ENCODE measurements around the gene SYT7.
"Not testable (repeated sequence)": the region's sequence is repeated elsewhere in the genome, so short reads cannot be mapped to it uniquely, and the experiment has no call there.

SYT7 gene

DNA sequence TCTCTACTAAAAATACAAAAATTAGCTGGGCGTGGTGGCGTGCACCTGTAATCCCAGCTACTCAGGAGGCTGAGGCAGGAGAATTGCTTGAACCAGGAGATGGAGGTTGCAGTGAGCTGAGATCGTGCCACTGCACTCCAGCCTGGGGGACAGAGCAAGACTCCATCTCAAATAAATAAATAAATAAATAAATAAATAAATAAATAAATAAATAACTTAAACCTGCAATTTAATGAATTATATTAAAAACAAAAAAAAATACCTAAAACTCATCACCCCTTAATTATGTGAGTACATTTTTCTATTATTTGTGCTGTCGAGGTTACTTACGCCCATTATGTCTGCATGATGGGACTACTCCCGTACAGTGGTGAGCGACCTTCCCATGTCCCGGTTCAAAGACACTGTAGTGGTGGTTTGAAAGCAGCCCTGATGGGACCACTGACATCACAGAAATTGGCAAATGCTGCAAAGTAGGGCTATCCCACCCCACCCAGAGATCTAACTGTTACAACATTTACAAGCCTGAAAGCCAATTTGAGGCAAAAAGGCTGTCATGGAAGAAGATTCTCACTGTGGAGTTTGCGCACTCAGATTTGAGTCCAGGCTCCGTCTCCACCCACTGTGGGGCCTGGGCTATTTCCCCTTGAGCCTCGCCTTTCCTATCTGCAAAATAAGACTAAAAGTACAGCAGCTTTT, 101.4 kb downstream of the SYT7 start:
- not testable (repeated sequence) for DNase-seq (ENCODE audit: low read depth, low spot score)

DNA sequence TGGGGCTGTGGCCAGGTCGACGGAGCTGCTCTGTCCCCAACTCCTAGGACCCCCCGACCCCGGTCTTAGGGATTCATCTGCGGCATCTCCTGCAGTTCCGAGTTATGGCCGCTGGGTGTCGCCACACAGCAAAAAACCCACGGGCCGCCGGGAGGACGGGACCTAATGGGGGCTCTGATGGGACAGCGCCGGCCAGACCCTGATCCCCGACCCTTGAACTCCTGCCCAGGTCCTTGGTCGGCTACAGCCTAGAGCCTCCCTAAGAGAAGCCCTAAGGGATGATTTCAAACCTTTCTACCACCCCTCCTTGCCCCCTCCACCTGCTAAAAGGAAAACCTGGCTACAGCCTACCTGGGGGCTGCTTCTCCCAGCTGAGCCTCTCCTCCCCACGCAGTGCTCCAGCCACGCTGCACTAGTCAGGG, 103.1 kb downstream of the SYT7 start:
- DNase-seq (ENCODE audit: low read depth, low spot score), result no peak

DNA sequence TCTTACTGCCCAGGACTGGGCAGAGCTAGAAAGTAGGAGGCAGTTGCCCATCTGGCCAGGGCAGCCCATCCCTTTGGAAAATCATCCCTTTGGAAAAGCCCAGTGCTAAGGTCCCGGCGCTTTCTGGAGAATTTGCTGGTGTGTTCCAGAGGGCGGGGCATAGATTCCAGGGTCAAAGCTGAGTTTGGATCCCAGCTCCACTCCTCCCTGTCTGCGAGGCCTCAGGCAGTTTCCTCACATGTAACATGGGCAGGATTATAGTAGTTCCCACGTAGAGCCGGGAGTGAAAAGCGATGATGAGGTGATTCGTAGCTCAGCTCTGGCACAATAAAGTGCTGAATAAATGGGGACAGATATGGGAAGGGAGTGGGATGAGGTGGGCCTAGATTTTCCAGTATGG, 103.8 kb downstream of the SYT7 start:
- no peak for DNase-seq (ENCODE audit: low read depth, low spot score)

- DNase-seq (ENCODE audit: low read depth, low spot score), result no peak
These were observed 104.5 kb downstream of the SYT7 start for GRCh38 chr11:61476371-61476770.

- DNase-seq (ENCODE audit: low read depth, low spot score), result no peak
These were observed 105.4 kb downstream of the SYT7 start for GRCh38 chr11:61475433-61475832.

GRCh38 chr11:61474013-61474643, 106.7 kb downstream of the SYT7 start:
- no peak for DNase-seq (ENCODE audit: low read depth, low spot score)

DNA sequence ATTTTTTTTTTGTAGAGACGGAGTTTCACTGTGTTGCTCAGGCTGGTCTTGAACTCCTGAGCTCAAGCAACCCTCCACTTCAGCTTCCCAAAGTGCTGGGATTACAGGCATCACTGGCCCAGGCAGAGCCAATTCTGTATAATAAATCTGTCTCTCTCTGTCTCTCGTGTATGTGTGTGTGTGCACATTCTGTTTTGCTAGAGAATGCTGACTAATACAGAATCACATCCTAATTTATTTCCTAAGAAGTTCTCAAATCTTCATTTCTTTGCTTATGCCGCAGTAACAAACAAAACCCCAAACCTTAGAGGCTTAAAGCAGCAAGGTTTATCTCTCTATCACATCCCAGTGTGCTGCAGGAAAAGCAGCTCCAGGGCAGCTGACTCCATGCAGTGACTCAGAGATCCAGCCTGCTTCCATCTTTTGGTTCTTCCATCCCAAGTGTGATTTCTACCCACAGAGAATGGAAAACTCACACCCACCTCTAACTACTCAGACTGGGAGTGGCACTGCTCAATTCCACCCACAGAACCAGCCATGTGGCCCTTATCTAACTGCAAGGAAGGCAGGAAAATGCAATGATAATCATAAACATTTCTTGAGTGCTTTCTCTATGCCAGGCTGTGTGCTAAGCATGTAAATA, 107.4 kb downstream of the SYT7 start:
- no peak for DNase-seq (ENCODE audit: low read depth, low spot score)

- no peak for DNase-seq (ENCODE audit: low read depth, low spot score)
These were observed 108.0 kb downstream of the SYT7 start for GRCh38 chr11:61472868-61473267.

DNA sequence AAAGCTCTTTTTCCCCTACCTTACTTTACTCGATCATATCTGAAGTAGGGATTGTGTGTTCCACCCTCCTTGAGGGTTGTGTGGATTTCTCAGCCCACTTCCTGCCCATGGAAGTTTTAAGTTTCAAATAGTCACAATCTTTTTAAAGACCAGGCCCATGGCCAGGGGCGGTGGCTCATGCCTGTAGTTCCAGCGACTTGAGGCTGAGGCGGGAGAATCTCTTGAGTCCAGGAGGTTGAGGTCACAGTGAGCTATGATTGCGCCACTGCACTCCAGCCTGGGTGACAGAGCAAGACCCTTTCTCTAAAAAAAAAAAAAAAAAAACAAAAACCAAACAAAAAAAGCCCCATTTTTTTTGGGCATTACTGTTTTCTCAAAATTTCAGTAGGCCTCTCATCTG, 108.6 kb downstream of the SYT7 start:
- no peak for DNase-seq (ENCODE audit: low read depth, low spot score)

GRCh38 chr11:61468002-61468401, 112.9 kb downstream of the SYT7 start:
- no peak for DNase-seq (ENCODE audit: low read depth, low spot score)

- not testable (repeated sequence) for DNase-seq (ENCODE audit: low read depth, low spot score)
These were observed 113.3 kb downstream of the SYT7 start for GRCh38 chr11:61467602-61468001.
